Tibial nerve (tissue), 4 donors: ENCODE data around the gene PPM1H. TPM values are rescaled to one million over a fixed set of nuclear protein-coding genes. Genes with fewer than 3 reads are reported as not detected.

Experiments
- DNase-seq, 2 donors: peaks; one replicate each; pipeline ENCODE4 v3.0.0-alpha.2; 2019; ENCODE audit warnings: low spot score in 2 of 2
- H3K27ac ChIP-seq, 4 donors: fragments of 200-600 bp; sonication (generic) in 3 of 4; one replicate each; pipeline ENCODE4 v1.5.1; 2017 to 2019; ENCODE audit warnings: mild to moderate bottlenecking in 1 of 4
- H3K27me3 ChIP-seq, 2 donors: fragments of 200-600 bp; sonication (generic) in 1 of 2; one replicate each; pipeline versions ENCODE4 v1.5.1 to v1.6.0; 2017 to 2019
- H3K36me3 ChIP-seq, 3 donors: fragments of 200-600 bp; sonication (generic); one replicate each; pipeline ENCODE4 v1.5.1; 2018 to 2019
- H3K4me1 ChIP-seq, 4 donors: fragments of 200-600 bp; sonication (generic) in 3 of 4; one replicate each; pipeline ENCODE4 v1.5.1; 2017 to 2019
- H3K4me3 ChIP-seq, 4 donors: fragments of 200-600 bp; sonication (generic) in 3 of 4; one replicate each; pipeline ENCODE4 v1.5.1; 2017 to 2019; ENCODE audit warnings: mild to moderate bottlenecking in 1 of 4, moderate library complexity in 1 of 4
- H3K9me3 ChIP-seq, 4 donors: fragments of 200-600 bp; sonication (generic) in 3 of 4; one replicate each; pipeline ENCODE4 v1.5.1; 2017 to 2019
- EP300 ChIP-seq, 2 donors: sonication (generic); formaldehyde crosslinking; IDR thresholded peaks; one replicate each; pipeline ENCODE4 v1.6.1; 2017; ENCODE audit warnings: antibody characterized with exemption in 2 of 2, mild to moderate bottlenecking in 1 of 2
- POLR2A ChIP-seq, 2 donors: fragments of 450-650 bp; IDR thresholded peaks; one replicate each; pipeline ENCODE4 v1.6.1; 2017; ENCODE audit warnings: antibody characterized with exemption in 2 of 2, mild to moderate bottlenecking in 2 of 2, moderate library complexity in 2 of 2
- WGBS, 2 donors: methylation state at CpG; one replicate each; pipeline ENCODE4 v1.1.5; 2018; 5-methylcytosine and 5-hydroxymethylcytosine counted together
- total RNA-seq, 4 donors: library from RNA; depleted of rRNA; stranded (reverse); fragments of >200 nt; gene quantifications; one replicate each; pipeline ENCODE4 v1.1.0, GENCODE V29; 2016
- TF ChIP-seq, protein P1 (sequence below), 5 experiments: fragments of 200-600 bp in 3 of 5; fragments of 450-650 bp in 2 of 5; sonication (generic) in 3 of 5; IDR thresholded peaks; one replicate each; pipeline ENCODE4 v1.5.1; 2016 to 2019; ENCODE audit warnings: antibody characterized with exemption in 5 of 5, mild to moderate bottlenecking in 3 of 5, moderate library complexity in 2 of 5

PPM1H gene
- total RNA-seq, 4 donors from 2014 or later = 0.78 to 2.6 (median 1.3) TPM

DNA sequence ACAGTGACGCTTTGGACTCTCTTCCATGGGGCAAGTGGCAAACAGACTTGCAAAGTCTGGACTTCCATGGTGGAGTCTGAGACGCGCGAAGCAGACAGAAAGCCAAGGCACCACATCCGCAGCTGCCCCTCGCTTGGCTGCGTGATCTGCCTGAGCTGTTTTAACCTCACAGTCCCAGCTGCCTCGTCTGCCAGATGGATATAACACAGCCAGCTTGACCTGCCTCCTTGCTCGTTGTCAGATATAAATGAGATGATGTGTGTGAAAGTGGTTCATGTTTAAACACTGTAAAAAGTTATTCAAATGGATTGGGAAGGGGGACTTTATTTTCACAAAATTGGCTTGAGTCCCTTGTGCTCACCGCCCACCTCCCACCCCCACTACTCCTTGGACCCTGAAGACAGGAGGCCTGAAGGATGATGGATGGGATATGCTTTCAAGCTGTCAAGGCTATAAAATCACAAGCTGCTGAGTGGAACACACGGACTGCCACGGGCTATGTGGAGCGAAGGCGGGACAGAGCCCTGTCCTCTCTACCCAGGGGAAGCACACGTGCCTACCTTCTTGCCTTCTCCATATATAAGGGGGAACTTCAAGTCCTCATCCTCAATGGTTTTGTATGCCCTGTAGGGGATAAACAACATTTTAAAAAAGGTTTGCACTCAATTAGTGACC, 241.4 kb downstream of the PPM1H start:
- Histone ChIP-seq H3K4me3 (no peak overlapping the region), H3K27me3 (no peaks in the 10 kb centered on the region), H3K27ac (no peak overlapping the region), H3K4me1 (peaks cover 0 to 29% (median 1%) of the 10 kb centered on the region in 4 donors), H3K9me3 (no peaks in the 10 kb centered on the region), H3K36me3 (no peaks in the 10 kb centered on the region)
- DNase-seq = no peak
- whole genome bisulfite sequencing, 2 donors = 62 to 68% methylated on average over 15 of the region's 15 CpGs
- TF ChIP-seq POLR2A (IDR thresholded peaks at IDR 0.05) (no peak), EP300 (IDR thresholded peaks at IDR 0.05) (no peak)
- TF ChIP-seq, protein P1, sequence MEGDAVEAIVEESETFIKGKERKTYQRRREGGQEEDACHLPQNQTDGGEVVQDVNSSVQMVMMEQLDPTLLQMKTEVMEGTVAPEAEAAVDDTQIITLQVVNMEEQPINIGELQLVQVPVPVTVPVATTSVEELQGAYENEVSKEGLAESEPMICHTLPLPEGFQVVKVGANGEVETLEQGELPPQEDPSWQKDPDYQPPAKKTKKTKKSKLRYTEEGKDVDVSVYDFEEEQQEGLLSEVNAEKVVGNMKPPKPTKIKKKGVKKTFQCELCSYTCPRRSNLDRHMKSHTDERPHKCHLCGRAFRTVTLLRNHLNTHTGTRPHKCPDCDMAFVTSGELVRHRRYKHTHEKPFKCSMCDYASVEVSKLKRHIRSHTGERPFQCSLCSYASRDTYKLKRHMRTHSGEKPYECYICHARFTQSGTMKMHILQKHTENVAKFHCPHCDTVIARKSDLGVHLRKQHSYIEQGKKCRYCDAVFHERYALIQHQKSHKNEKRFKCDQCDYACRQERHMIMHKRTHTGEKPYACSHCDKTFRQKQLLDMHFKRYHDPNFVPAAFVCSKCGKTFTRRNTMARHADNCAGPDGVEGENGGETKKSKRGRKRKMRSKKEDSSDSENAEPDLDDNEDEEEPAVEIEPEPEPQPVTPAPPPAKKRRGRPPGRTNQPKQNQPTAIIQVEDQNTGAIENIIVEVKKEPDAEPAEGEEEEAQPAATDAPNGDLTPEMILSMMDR (IDR thresholded peaks at IDR 0.05) = no peak

GRCh38 chr12:62692884-62693283, 242.1 kb downstream of the PPM1H start:
- Histone ChIP-seq H3K27ac (no peak overlapping the region), H3K4me1 (peaks cover 0 to 23% (median 0%) of the 10 kb centered on the region in 4 donors), H3K36me3 (no peaks in the 10 kb centered on the region), H3K9me3 (no peaks in the 10 kb centered on the region), H3K4me3 (no peak overlapping the region), H3K27me3 (no peaks in the 10 kb centered on the region)
- WGBS, 2 donors = 51 to 63% methylated on average over 7 of the region's 7 CpGs
- no peak for DNase-seq
- TF ChIP-seq EP300 (IDR thresholded peaks at IDR 0.05) = no peak
- TF ChIP-seq, protein P1 (IDR thresholded peaks at IDR 0.05) = no peak
- TF ChIP-seq POLR2A (IDR thresholded peaks at IDR 0.05) = no peak

DNA sequence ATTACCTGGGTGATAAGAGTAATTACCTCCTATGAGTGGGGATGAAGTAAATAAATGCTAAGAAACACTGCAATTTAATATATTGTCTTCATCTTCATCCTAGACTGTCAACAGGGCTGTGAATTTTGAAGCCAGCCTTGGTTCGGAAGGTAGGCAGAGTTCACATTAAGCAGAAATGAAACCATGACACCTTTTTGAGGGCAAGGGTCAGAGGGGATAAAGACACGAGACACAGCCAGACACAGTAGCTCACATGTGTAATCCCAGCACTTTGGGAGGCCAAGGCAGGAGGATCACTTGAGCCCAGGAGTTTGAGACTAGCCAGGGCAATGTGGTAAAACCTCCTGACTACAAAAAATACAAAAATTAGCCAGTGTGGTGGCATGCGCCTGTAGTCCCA, 243.6 kb downstream of the PPM1H start:
- H3K27ac ChIP-seq = no peak overlapping the region
- H3K4me1 ChIP-seq = peaks cover 0 to 15% (median 0%) of the 10 kb centered on the region in 4 donors
- 91 to 94% methylated on average over 3 of the region's 3 CpGs for WGBS, 2 donors
- H3K9me3 ChIP-seq = no peaks in the 10 kb centered on the region
- no peaks in the 10 kb centered on the region for H3K36me3 ChIP-seq
- DNase-seq = no peak
- TF ChIP-seq POLR2A (IDR thresholded peaks at IDR 0.05) (no peak), EP300 (IDR thresholded peaks at IDR 0.05) (no peak)
- TF ChIP-seq, protein P1 (IDR thresholded peaks at IDR 0.05) = no peak
- H3K4me3 ChIP-seq = no peak overlapping the region
- H3K27me3 ChIP-seq = no peaks in the 10 kb centered on the region

DNA sequence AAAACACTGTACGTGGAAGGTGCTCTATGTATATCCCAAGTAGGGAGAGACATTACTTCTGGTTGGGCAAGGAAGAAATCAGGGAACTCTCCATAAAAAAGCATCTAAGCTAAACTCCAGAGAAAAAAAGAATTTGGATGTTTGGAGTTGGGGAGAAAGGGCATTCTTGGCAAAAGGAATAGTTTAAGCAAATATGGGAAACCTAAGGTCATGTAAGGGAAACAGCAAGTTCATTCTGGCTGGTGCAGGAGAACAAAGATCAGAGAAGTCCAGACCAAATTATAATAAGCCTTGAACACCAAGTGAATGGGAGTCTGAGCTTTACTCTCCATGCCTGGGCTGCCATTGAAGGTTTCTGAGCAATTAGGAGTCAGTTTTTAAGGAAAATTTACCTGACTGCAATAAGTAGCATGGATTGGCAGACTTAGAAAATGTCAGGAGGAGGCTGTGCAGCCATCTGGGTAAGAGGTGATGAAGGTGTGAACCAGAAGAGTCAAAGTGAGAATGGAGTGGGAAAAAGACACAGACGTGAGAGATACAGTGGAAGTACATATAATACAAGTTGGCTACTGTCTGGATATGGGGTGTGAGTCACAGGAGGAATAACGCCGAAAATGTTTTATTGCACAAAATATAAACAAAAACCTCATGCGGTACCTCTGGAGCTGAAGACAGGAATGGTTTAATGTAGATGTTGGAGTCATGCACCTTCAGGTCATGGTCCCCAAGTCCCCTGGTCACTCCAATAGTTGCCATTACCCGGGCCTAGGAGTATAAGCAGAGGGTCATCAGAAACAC, 245.7 kb downstream of the PPM1H start:
- H3K27ac ChIP-seq = no peak overlapping the region
- DNase-seq = no peak

More for the DNA sequence above, 245.7 kb downstream of the PPM1H start:
- TF ChIP-seq POLR2A (IDR thresholded peaks at IDR 0.05) = no peak
- no peak for TF ChIP-seq EP300 (IDR thresholded peaks at IDR 0.05)
- TF ChIP-seq, protein P1 (IDR thresholded peaks at IDR 0.05) = no peak
- Histone ChIP-seq H3K4me1 (peaks cover 0 to 27% (median 0%) of the 10 kb centered on the region in 4 donors), H3K27me3 (no peaks in the 10 kb centered on the region), H3K4me3 (no peak overlapping the region), H3K36me3 (no peaks in the 10 kb centered on the region), H3K9me3 (no peaks in the 10 kb centered on the region)
- 78 to 88% methylated on average over 6 of the region's 6 CpGs for WGBS, 2 donors
